Panc1 (cell line): Measurements from ENCODE around the gene UGGT2.

Experiments used
- CTCF ChIP-seq: fragments of 450-650 bp; IDR thresholded peaks from 2 replicates; pipeline ENCODE4 v1.5.1; 2017; ENCODE audit warnings: mild to moderate bottlenecking
- POLR2AphosphoS5 ChIP-seq: IDR thresholded peaks from 2 replicates; pipeline ENCODE4 v1.6.1; 2012; ENCODE audit warnings: mild to moderate bottlenecking, low read depth, low read length, moderate library complexity
- REST ChIP-seq, 2 experiments: IDR thresholded peaks; 2 replicates each; pipeline ENCODE4 v1.6.1; 2011 to 2012; ENCODE audit warnings: low read depth in 2 of 2, control low read depth in 1 of 2, low read length in 1 of 2, mild to moderate bottlenecking in 1 of 2, moderate library complexity in 1 of 2; ENCODE audit not compliant: insufficient read depth in 1 of 2
- SIN3A ChIP-seq: IDR thresholded peaks from 2 replicates; pipeline ENCODE4 v1.6.1; 2012; ENCODE audit warnings: low read depth, mild to moderate bottlenecking, low read length, moderate library complexity, borderline replicate concordance; ENCODE audit not compliant: insufficient read depth
- TCF7L2 ChIP-seq: IDR thresholded peaks from 2 replicates; pipeline ENCODE4 v1.6.1; 2011; ENCODE audit warnings: mild to moderate bottlenecking, low read depth, low read length, inconsistent platforms

- TF ChIP-seq CTCF (no peak; the same call in 1 of the 2 replicates), SIN3A (no peak), REST (IDR thresholded peaks at IDR 0.05; ENCODE audit: insufficient read depth in 1 of 2, low read depth in 2 of 2, low read length in 1 of 2) (no peak), POLR2AphosphoS5 (no peak), TCF7L2 (no peak)
Measured at GRCh38 chr13:96003304-96003703, 49.9 kb downstream of the UGGT2 start.
